ENCODE measurements around the gene ROBO1. TPM values are rescaled to one million over a fixed set of nuclear protein-coding genes. Genes with fewer than 3 reads are reported as not detected.
"Not testable (repeated sequence)": the region's sequence is repeated elsewhere in the genome, so short reads cannot be mapped to it uniquely, and the experiment has no call there.

The ROBO1 gene
- polyA plus RNA-seq, 1 experiment = 33.9 TPM

DNA sequence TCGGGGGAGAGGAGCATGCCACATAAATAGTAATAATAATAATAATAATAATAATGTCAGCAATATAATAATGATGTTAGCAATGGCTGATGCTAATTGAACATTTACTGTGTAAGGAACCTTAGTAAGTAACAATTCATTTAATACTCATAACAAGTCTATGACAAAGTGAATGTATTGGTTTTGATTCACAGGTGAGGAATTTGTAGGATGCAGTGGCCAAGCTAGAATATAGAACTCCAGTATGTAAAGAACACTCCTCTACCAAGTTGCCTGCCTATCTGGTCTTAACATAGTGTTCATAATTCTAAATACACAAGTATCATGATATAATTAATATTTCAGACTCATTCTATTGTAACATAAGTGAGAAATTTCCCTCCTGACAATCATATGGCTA, 1016.5 kb downstream of the ROBO1 start:
- no peaks in the 10 kb centered on the region for H3K27me3 ChIP-seq (ENCODE audit: control insufficient read depth, insufficient read depth, low read length)
- CTCF ChIA-PET = no interaction called here
- POLR2A ChIA-PET = no interaction called here
- H3K36me3 ChIP-seq (ENCODE audit: control insufficient read depth, insufficient read depth, low read length) = no peaks in the 10 kb centered on the region
- no peak for DNase-seq (ENCODE audit: low read depth)
- no peak overlapping the region for H3K4me3 ChIP-seq (ENCODE audit: low read depth, low read length)
- TF ChIP-seq CTCF (IDR thresholded peaks at IDR 0.05; ENCODE audit: insufficient read depth, low read depth, low read length) = no peak

- DNase-seq (ENCODE audit: low read depth); H3K27me3 ChIP-seq (ENCODE audit: control insufficient read depth, insufficient read depth, low read length); H3K4me3 ChIP-seq (ENCODE audit: low read depth, low read length); H3K36me3 ChIP-seq (ENCODE audit: control insufficient read depth, insufficient read depth, low read length); POLR2A ChIA-PET: not testable (repeated sequence)
- CTCF ChIA-PET = interaction anchor here (1.4 kb wide), 1 partner anchor 10 kb away, joined by 4 read pairs; no protein-coding TSS in a partner anchor
Observed at GRCh38 chr3:78750291-78750690, 1017.5 kb downstream of the ROBO1 start.

DNA sequence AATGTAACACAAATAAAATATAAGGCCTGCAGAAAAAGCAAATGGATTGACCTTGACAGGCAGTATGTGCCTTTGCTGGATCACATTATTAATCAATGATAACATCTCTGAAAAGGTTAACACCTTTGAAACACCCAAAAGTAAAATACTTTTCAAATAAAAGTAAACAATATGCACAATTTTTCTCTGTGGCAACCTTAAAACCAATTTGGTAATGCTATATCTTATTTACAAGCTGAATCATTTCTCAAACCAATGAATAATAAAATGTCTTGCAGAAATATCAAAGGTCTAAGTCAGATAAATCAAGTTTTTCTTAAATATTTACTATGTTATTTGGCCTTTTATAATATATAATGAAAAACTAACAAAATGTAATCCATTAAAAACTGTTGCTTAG, 1018.7 kb downstream of the ROBO1 start:
- no peak for DNase-seq (ENCODE audit: low read depth)
- TF ChIP-seq CTCF (IDR thresholded peaks at IDR 0.05; ENCODE audit: insufficient read depth, low read depth, low read length) = no peak
- H3K27me3 ChIP-seq (ENCODE audit: control insufficient read depth, insufficient read depth, low read length) = no peaks in the 10 kb centered on the region
- CTCF ChIA-PET = interaction anchor here (1.4 kb wide), 1 partner anchor 9 kb away, joined by 4 read pairs; no protein-coding TSS in a partner anchor
- H3K36me3 ChIP-seq (ENCODE audit: control insufficient read depth, insufficient read depth, low read length) = no peaks in the 10 kb centered on the region
- POLR2A ChIA-PET = no interaction called here
- H3K4me3 ChIP-seq (ENCODE audit: low read depth, low read length) = no peak overlapping the region

GRCh38 chr3:78745847-78746246, 1022.0 kb downstream of the ROBO1 start:
- no peak for TF ChIP-seq CTCF (IDR thresholded peaks at IDR 0.05; ENCODE audit: insufficient read depth, low read depth, low read length)

DNA sequence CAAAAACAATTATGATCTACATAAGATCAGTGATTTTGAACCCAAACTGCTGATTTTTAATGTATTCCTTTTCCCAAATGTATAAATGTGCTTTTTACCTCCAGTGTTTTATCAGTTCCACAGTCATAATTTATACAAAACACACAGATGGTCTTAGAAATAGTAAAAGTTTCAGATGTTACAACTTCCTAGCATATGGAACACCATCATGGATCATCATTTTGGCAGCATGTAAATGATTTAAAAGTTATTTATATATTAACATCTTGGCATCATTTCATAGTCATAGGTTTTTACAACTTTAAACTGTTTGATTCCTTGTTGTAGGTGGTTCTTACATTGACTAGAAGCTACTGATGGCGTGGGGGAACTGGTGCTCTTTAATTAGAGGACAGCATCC, 1025.3 kb downstream of the ROBO1 start:
- no peak for TF ChIP-seq CTCF (IDR thresholded peaks at IDR 0.05; ENCODE audit: insufficient read depth, low read depth, low read length)
- Histone ChIP-seq H3K36me3 (ENCODE audit: control insufficient read depth, insufficient read depth, low read length) (no peaks in the 10 kb centered on the region), H3K27me3 (ENCODE audit: control insufficient read depth, insufficient read depth, low read length) (no peaks in the 10 kb centered on the region), H3K4me3 (ENCODE audit: low read depth, low read length) (no peak overlapping the region)
- POLR2A ChIA-PET = no interaction called here
- CTCF ChIA-PET = no interaction called here
- no peak for DNase-seq (ENCODE audit: low read depth)

More at GRCh38 chr3:78745847-78746246, 1022.0 kb downstream of the ROBO1 start:
- CTCF ChIA-PET = no interaction called here
- Histone ChIP-seq H3K36me3 (ENCODE audit: control insufficient read depth, insufficient read depth, low read length) (no peaks in the 10 kb centered on the region), H3K4me3 (ENCODE audit: low read depth, low read length) (no peak overlapping the region), H3K27me3 (ENCODE audit: control insufficient read depth, insufficient read depth, low read length) (no peaks in the 10 kb centered on the region)
- DNase-seq (ENCODE audit: low read depth) = no peak
- POLR2A ChIA-PET = no interaction called here

GRCh38 chr3:78742041-78742440, 1025.8 kb downstream of the ROBO1 start:
- POLR2A ChIA-PET = interaction anchor here (0.7 kb wide), 1 partner anchor 17 kb away, joined by 3 read pairs; no protein-coding TSS in a partner anchor
- CTCF ChIA-PET = no interaction called here
- H3K27me3 ChIP-seq (ENCODE audit: control insufficient read depth, insufficient read depth, low read length) = no peaks in the 10 kb centered on the region
- no peak for TF ChIP-seq CTCF (IDR thresholded peaks at IDR 0.05; ENCODE audit: insufficient read depth, low read depth, low read length)
- DNase-seq (ENCODE audit: low read depth) = no peak
- no peaks in the 10 kb centered on the region for H3K36me3 ChIP-seq (ENCODE audit: control insufficient read depth, insufficient read depth, low read length)
- no peak overlapping the region for H3K4me3 ChIP-seq (ENCODE audit: low read depth, low read length)

All from BJ (cell line).